SK-N-MC (cell line): ENCODE results near the gene KIF16B.

Experiments used
- EZH2 ChIP-seq: fragments of 200-600 bp; sonication (generic); IDR thresholded peaks from one replicate; pipeline ENCODE4 v1.6.1; 2017; ENCODE audit warnings: antibody characterized with exemption
- FOXP2 ChIP-seq: optimal IDR thresholded peaks from 2 replicates; pipeline ENCODE3; 2011; ENCODE audit warnings: mild to moderate bottlenecking, moderate library complexity; ENCODE audit not compliant: insufficient read depth; ENCODE audit errors: extremely low read length, control extremely low read depth
- POLR2AphosphoS5 ChIP-seq: IDR thresholded peaks from 2 replicates; pipeline ENCODE4 v1.6.1; 2012; ENCODE audit warnings: mild to moderate bottlenecking, low read depth, low read length, borderline replicate concordance

DNA sequence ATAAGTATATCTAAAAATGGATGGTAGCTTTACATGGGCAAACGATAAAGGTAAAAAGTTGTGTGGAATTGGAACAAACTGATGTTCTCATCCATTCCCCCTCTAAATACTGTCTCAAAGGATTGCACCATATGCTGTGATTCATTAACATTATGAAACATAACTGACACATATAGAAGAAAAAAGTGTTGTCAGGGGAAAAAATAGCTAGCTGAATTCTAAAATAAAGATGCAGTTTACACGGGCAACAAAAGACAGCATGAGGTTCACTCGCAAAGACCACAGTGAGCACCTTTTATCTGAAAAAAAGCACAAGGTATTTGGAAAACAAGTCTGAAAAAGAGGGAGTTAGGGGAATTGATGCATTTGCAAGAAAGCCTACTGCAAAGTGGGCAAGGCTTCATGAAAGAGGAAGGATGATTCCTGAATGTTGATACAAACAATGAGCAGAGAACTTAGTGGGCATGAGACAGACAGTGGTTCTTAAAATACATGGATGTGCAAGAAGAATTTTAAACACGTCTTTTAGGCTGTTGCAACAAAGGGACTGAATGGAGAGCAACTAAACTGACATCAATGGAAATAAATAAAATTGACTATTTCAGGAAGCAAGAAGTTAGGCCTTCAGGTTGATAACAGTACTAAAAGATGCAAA lies 280.9 kb downstream of the KIF16B start:
- no peak for TF ChIP-seq POLR2AphosphoS5
- TF ChIP-seq EZH2: no peak
- no peak for TF ChIP-seq FOXP2
